ENCODE data around the gene CPN1. TPM values are rescaled to one million over a fixed set of nuclear protein-coding genes. Genes with fewer than 3 reads are reported as not detected.

The CPN1 gene
- total RNA-seq, 4 donors from 2014 or later = not detected

GRCh38 chr10:100061401-100061800, 20.3 kb downstream of the CPN1 start:
- no peak overlapping the region for H3K4me3 ChIP-seq
- H3K36me3 ChIP-seq = no peaks in the 10 kb centered on the region
- no peak overlapping the region for H3K27ac ChIP-seq
- TF ChIP-seq POLR2A (IDR thresholded peaks at IDR 0.05) = no peak
- TF ChIP-seq, protein P1, sequence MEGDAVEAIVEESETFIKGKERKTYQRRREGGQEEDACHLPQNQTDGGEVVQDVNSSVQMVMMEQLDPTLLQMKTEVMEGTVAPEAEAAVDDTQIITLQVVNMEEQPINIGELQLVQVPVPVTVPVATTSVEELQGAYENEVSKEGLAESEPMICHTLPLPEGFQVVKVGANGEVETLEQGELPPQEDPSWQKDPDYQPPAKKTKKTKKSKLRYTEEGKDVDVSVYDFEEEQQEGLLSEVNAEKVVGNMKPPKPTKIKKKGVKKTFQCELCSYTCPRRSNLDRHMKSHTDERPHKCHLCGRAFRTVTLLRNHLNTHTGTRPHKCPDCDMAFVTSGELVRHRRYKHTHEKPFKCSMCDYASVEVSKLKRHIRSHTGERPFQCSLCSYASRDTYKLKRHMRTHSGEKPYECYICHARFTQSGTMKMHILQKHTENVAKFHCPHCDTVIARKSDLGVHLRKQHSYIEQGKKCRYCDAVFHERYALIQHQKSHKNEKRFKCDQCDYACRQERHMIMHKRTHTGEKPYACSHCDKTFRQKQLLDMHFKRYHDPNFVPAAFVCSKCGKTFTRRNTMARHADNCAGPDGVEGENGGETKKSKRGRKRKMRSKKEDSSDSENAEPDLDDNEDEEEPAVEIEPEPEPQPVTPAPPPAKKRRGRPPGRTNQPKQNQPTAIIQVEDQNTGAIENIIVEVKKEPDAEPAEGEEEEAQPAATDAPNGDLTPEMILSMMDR (IDR thresholded peaks at IDR 0.05) = no peak
- DNase-seq = no peak
- H3K9me3 ChIP-seq = no peaks in the 10 kb centered on the region
- no peaks in the 10 kb centered on the region for H3K27me3 ChIP-seq
- H3K4me1 ChIP-seq = no peaks in the 10 kb centered on the region

DNA sequence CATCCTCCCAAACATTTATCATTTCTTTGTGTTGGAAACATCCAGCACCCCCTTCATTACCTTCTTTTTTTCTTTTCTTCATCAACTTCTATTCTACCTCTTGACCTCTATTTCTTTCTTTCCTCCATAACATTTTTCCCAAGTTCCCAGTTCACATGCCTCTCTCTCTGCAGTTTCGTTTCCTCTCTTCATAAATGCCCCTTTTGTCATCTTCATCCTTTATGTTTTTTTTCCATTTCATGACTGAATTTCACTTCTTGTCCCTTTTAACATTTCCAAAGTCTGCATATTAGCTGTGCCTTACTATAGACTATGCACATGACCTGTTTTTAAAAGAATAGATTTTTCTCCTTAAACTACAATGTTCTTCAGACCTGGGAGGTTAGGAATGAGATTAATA, 23.7 kb downstream of the CPN1 start:
- Histone ChIP-seq H3K27me3 (no peaks in the 10 kb centered on the region), H3K9me3 (no peaks in the 10 kb centered on the region), H3K4me3 (no peak overlapping the region), H3K36me3 (no peaks in the 10 kb centered on the region), H3K27ac (no peak overlapping the region), H3K4me1 (no peaks in the 10 kb centered on the region)
- TF ChIP-seq POLR2A (IDR thresholded peaks at IDR 0.05) = no peak
- TF ChIP-seq, protein P1 (IDR thresholded peaks at IDR 0.05) = no peak
- no peak for DNase-seq

GRCh38 chr10:100053686-100054460, 27.8 kb downstream of the CPN1 start:
- Histone ChIP-seq H3K36me3 (no peaks in the 10 kb centered on the region), H3K27me3 (no peaks in the 10 kb centered on the region), H3K4me1 (no peaks in the 10 kb centered on the region), H3K27ac (no peak overlapping the region), H3K4me3 (no peak overlapping the region), H3K9me3 (no peaks in the 10 kb centered on the region)
- TF ChIP-seq, protein P1 (IDR thresholded peaks at IDR 0.05) = no peak
- no peak for TF ChIP-seq POLR2A (IDR thresholded peaks at IDR 0.05)
- no peak for DNase-seq

- Histone ChIP-seq H3K27ac (no peak overlapping the region), H3K4me1 (peaks cover 0 to 15% (median 3%) of the 10 kb centered on the region in 4 donors), H3K4me3 (no peak overlapping the region), H3K27me3 (no peaks in the 10 kb centered on the region), H3K36me3 (no peaks in the 10 kb centered on the region), H3K9me3 (no peaks in the 10 kb centered on the region)
- no peak for TF ChIP-seq POLR2A (IDR thresholded peaks at IDR 0.05)
- TF ChIP-seq, protein P1 (IDR thresholded peaks at IDR 0.05) = peak; percentile 58 to 96 (median 90)
- DNase-seq = peak; percentile 80 to 94 (median 88)
These were observed 35.6 kb downstream of the CPN1 start for GRCh38 chr10:100046021-100046486.

DNA sequence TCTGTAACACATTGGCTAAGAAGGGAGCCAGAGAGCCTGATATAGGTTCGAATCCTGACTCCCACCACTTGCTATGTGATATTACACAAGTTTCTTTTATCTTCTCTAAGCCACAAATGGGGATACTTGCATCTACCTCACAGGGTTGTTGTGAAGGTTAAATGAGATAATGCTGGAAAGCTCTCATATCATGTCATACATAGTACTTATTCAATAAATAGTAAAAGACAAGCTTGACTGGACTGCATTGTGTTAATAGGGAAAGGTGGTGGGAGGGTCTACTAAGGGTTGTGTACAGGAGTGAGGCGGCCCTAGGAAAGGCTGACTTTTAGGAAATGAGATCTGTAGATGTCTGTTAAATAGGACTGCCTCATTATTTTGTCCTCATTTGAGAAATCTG, 36.1 kb downstream of the CPN1 start:
- Histone ChIP-seq H3K4me1 (peaks cover 0 to 15% (median 3%) of the 10 kb centered on the region in 4 donors), H3K9me3 (no peaks in the 10 kb centered on the region), H3K27me3 (no peaks in the 10 kb centered on the region), H3K4me3 (no peak overlapping the region), H3K36me3 (no peaks in the 10 kb centered on the region), H3K27ac (no peak overlapping the region)
- no peak for DNase-seq
- TF ChIP-seq, protein P1 (IDR thresholded peaks at IDR 0.05) = no peak
- no peak for TF ChIP-seq POLR2A (IDR thresholded peaks at IDR 0.05)
